DMS114 treated with DMSO at 0.1 percent for 48 hours (cell line): ENCODE data around the gene GGT6.
A peak's percentile ranks its signal among the peaks of the same experiment; 100 is the strongest.

Source experiments
- DNase-seq: peaks from one replicate; lab custom pipeline; 2025; ENCODE audit not compliant: unreplicated experiment; lab: John Stamatoyannopoulos, UW

The GGT6 gene

DNA sequence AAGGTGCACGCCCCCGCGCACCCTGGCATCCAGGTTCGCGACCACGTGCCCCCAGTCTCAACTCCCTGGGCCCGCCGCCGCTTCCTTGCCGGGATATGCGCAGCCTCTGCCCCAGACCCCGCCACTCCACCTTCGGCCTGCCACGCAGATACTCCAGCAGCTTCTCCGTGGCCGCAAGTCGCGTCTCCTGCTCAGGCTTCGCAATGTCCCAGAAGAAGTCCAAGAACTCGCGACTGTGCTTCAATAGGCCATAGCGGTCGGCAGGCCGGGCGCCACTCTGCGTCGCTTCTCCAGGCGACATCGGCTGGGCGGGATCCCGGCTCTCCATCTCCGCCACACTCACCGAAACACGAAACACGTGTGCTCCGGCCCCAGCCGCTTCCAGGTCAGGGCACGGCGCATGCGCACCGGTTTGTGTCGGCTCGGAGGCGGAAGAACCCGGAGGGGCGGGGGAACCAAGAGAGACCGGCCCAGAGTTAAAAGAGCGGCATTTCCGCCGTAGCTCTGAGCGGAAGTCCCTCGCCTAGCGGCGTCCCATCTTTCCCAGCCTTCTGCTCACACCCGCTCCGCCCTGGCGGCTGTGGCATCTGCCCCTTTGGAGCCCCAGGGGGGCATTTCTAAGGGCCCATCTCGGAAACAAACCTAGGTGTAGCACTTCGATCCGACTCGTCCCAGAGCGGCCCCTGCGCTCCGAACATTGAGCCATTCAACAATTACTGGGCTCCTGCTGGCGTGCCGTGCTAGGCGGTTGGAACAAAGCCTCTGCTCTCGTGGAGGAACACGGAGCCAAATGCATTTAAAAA lies 5.2 kb downstream of the GGT6 start, which contains the start of gene MYBBP1A:
TSS of gene MYBBP1A (minus strand) at position 388 of the 803 bp plus-strand sequence. CDS start at position 328, 60 bp downstream.
- peak; percentile 91 for DNase-seq

DNA sequence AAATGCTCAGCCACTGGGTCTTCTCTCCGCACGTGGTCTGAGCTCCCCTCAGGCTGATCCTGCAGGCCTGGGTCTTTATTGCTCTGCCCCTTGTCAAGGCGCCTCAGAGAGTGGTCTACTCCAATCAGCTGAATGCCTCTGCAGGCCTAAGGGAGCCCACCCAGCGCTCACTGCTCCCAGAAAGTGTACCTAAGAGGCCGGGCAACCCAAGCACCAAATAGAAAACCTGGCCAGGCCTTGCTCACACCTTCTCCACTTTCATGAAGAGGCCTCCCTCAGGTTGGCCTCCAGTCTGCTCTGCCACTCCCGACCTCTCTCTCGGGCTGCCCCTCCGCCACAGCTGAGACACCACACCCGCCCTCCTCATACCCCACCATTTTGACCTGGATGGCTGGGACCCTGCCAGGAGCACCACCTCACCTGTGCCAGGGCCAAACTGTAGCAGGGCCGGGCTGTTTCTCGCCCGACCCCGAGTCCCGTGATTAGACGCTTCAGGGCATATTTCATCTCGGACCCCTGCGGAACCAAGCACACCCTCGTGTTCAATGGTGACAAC lies 5.9 kb downstream of the GGT6 start:
- DNase-seq: no peak

- no peak for DNase-seq
Measured at GRCh38 chr17:4553669-4554068, 6.7 kb downstream of the GGT6 start.

DNA sequence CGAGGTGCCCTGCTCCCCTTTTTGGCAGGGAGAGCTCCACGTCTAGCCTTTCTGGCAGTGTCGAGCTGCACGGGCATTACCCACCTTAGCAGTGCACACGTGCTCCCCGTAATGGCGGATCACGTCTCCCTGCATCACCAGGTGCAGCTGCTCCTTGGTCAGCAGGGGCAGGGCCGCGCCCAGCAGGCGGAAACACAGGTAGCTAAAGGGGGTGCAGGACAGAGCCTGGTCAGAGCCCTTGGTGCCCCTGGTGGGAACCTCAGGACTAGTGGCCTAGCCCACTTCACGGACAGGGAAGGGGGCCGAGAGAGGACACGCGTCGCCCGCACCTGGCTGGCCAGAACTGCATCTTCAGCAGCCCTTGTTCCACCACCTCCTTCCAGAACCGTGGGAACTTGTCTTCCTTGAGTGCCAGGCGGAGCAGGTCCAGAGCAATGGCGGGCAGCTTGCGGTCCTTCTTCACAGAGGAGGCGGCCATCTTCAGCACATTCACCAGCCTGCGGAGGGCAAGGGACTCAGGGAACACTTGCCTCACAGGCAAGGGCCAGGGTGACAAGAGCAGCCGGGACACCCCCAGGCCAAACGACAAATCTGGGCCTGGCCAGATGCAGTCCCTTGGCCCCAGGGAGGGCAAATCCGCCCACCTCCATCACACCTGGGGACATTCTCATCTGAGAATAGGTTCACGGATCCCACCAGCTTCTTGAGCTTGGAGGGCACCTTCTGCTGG lies 8.4 kb downstream of the GGT6 start:
- no peak for DNase-seq

DNA sequence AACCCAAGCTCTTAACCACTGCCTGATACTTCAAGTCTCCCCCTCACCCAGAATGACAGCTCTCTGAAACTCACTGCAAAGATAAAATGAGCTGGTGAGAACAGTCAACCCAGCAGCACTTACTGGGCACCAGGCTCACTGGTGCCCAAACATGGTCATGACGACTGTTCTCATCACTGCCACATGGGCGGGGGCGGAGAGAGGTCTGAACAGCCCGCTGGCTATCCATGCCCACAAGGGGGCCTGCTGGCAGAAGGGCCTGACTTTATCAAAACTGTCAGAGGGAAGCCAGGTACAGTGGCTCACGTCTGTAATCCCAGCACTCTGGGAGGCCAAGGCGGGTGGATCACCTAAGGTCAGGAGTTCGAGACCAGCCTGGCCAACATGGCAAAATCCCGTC lies 9.2 kb downstream of the GGT6 start:
- DNase-seq: peak; percentile 10

DNA sequence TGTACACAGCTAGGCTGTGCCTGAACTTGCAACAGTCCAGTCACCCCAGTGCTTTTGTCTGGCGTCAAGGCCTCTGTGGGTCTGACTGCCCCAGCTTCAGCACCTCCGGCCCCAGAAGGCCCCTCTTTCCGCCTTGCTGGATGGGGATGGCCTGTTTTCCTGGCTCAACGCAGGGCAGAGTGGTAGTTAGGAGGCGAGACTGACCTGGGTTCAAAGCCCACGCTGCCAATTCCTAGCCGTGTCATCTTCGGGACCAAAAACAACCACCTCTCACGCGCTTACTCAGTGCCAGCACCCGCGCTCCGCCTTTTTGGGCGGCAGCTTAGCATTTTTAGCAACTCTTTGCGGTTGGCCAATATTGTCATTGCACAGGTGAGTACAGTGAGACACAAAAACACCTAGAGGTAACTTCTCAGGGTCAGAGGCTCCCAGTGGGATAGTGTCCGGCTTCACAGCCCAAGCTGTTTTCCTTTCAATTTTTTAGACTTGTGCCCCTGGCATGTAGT lies 9.8 kb downstream of the GGT6 start:
- no peak for DNase-seq

DNA sequence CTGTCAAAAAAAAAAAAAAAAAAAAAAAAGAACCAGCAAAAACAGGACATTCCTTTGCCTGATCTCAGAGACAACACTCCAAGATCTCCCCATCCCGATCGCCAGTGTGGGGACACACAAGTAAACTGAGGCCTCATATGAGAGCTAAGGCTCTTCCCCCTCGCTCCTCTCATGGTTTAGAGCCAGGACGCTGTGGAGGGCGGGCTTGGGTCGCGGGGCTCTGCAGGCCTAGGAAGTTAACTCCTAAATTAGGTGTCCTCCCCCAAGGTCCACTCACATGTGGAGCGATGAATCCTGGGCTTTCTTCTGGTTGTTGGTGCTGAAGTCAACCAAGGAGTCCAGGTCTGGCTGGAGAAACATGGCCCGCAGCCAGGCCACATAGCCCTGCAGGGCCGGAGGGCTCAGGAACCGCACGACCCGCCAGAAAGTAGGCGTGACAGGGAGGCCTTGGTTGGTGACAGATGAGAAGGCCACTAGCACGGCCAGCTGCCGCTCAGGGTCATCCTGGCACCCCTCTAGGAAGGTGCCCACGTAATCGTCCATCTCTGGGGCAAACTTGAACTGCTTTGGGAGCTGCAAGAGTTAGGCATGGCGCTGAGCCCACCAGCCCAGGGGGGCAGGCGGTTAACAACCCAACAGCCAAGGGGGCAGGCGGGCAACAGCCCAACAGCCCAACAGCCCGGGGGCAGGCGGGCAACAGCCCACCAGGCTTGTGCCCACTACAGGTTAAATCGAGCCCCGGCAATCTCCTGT lies 10.4 kb downstream of the GGT6 start:
- DNase-seq: no peak

- no peak for DNase-seq
Measured at GRCh38 chr17:4548721-4549531, 11.5 kb downstream of the GGT6 start.

GRCh38 chr17:4548061-4548461 lies 12.3 kb downstream of the GGT6 start:
- no peak for DNase-seq

DNA sequence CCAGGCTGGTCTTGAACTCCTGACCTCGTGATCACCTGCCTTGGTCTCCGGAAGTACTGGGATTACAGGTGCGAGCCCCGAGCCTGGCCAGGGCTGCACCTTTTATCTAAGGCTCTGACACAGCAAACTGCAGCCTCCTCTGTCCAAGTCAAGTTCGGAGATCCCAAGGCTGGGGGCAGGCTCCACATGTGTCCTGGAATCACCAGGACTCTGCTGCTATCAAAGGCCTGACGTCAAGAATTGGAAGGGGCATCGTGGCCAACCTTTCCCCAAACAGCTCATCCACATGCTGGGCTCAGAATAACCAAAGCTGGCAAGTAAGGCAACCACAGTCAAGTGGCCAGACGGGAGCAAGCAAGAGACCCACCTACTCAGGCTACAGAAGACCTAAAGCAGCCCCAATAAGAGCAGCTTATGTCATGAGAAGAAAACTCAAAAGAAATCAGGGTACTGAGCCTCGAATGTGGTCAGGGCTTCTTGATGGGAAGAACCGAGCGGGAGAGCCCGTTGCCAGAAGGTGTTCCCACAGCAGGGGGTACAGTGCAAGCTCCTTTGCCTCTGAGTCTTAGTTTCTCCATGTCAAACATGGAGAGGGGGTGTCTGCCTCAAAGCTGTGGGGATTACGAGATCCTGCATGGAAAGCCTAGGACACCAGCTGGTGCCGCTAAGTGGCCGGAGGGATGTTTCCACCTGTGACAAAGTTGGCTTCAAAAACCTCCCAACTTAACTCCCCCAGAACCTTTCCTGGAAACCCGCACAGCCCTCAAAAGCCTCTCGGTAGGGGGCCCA lies 13.1 kb downstream of the GGT6 start:
- no peak for DNase-seq

- DNase-seq: no peak
Measured at GRCh38 chr17:4545217-4545951, 15.0 kb downstream of the GGT6 start.

DNA sequence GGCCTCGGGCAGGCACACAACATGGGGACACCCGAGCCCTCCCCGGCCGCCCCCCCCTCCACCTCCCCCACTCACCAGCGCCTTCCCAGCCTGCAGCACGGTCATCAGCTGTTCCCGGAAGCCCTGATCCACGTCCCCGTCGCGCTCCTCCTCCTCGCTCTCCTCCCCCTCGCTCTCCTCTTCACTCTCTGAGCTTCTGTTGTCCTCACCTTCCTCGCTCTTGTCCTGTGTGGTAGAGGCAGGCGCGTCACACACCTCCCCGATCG lies 15.5 kb downstream of the GGT6 start:
- no peak for DNase-seq

DNA sequence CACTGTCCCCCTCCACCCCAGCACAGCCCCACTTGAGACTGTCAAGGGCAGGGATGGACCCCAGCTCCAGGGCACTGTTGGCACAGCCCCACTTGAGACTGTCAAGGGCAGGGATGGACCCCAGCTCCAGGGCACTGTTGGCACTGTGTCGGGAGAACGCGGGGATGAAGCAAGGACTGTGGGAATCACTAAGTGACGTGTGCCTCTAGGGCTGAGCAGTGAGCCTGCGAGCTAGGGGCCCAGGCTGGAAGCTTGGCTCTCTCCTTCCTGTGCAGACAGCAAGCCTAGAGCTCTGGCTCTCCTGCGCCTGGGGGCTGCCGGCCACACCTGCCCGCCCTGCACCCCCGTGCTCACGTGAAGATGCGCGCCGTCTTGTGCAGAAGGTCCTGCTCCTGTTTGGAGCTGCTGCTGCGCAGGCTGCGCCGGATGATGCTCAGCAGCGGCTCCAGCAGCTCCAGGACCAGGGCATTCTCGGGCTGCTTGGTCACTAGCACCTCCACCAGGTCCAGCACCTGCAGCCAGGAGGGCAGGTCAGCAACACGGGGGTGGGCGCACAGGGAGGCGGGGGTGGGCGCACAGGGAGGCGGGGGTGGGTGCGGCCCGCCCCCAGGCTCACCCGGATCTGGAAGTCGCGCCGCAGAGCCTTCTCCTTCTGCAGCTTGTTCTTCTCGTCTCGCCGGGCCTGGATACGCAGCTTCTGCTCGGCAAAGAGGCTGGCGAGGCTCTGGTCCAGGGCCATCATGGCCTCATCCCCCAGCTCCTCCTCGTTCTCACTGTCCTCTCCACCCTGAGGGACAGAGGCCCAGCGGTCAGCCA lies 16.0 kb downstream of the GGT6 start:
- DNase-seq: no peak

DNA sequence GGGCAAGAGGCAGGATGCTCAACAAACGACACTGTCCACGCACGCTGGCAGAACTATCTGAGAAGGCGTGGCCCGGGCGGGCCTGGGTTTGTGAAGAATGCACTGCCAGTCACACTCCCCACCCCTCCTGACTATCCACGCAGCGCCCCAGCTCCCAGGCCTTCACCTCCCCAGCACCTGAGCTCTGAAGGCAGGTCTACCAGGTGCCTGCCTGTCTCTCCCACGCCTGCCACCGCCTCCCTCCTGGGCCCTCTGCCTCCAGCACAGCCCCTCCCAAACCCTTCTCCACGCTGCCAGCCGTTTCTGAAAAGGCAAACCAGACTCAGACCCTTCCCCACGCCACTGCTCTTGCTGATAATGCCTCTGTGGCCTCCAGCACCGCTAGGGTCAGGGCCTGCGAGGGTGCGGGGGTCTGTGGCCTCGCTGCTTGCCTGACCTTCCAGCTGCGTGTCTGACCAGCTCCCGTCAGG lies 16.8 kb downstream of the GGT6 start:
- no peak for DNase-seq

- no peak for DNase-seq
Measured at GRCh38 chr17:4542726-4543191, 17.6 kb downstream of the GGT6 start.

DNA sequence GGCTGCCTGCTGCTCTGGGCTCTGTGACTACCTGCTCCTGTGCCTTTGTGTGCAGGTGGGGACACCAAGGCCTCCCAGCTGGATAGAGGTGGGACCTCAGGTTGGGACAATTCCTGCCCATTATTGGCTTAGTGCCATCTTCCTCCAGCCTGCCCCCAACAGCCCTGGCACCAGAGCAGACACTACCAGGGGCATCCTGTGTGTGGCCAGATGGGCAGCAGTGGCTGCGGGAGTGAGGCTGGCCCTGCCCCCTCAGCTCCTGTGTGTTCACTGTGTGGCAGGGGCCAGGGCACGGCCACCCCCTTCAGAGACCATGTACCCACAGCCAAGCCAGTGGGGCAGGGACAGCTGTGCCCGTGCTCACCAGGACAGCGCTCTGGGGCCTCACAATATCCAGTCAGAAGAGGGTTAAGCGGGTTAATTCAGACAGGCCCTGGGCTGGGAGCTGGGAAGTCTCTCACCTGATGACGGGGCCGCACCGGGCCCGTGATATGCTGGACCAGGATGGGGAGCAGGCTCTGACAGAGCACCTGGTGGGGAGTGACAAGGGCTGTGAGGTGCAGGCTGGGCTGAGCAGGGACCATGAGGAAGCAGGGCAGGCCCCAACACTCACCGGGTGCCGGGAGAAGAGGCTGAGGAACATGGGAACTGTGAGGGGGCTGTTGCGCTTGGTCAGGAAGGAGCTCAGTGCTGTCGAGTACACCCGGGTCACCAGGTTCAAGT lies 18.2 kb downstream of the GGT6 start:
- no peak for DNase-seq

DNA sequence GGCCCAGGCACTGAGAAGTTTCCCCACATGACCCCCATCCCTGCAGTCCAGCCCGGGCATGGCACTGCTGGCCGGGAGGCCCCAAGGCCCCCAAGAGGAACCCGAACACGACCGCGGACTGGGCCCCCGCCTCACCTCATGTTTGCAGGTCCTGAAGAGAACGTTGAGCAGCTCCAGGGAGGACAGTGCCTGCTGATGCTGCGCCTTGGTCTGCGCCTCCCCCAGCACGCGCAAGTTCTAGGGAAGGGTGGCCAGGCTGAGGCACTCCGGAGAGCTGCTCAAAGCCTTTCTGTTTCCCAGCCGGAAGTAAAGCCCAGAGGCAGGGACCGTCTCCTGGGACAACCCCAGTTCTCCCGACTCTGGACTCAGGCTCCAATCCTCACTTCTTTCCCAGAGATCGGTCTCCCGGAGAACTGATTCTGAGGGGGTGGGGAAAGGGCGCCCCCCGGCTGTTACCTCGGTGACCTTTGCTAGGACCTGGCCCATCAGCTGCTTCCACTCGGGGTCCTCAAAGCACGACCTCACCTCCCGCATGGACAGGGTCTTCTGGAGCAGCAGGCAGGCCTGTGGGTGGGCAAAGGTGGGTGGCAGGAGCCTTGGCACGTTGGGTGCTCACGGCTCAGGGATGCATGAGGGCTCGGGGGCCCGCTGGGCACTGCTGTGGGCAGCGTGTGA lies 18.9 kb downstream of the GGT6 start:
- DNase-seq: no peak
